Measurements from ENCODE around the gene BANK1.
A peak's percentile ranks its signal among the peaks of the same experiment; 100 is the strongest.

The BANK1 gene

DNA sequence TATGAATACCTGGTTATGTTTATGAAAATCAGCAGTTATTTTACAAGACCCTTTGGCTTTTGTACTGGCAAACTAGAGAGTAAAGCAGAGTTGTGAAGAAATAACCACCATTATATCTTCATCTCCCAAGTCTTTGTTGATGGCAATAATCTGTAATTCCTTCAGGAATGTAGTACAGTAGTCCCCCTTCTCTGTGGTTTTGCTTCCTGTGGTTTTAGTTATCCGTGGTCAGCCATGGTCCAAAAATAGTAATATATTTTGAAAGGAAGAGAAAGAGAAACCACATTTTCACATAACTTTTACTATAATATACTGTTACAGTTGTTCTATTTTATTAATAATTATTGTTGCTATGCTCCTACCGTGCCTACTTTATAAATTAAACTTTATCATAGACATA, 27.8 kb downstream of the BANK1 start:
- DNase-seq, result no peak

DNA sequence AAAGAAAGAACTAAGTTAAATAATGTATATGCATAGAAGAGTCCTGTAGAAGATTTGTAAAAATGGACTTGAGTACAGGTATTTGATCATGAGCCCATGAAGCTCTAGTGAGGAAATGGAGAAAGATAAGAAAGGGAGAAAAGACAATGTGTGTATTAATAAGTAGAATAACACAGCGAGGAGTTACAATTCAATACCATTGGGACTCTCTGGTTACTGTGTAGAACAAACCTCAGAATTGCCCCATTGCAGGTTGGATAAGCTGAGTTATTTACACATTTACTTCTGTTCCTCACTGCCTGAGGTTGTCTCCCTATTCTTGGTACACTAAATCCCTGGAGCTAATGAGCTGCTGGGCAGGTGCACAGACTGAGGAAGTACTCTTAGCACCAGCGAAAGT, 33.3 kb downstream of the BANK1 start:
- no peak for DNase-seq

DNA sequence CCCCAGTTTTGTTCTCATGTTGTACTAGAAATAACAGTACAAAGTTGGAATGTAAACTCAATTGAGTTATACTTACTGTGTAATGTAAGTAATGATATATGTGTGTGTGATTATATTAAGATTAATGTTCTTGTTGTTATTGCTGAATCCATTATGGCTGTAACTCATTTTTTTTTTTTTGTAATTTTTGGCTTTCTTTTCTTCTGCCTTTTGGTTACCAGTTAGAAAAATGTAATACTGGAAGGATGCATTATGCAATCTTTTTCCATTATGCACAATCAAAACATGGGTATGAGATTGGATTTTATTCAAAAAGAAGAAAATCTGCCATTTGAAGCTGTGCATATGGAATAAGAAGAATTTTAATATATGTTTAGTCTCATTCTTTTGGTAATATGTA, 34.0 kb downstream of the BANK1 start:
- no peak for DNase-seq

DNA sequence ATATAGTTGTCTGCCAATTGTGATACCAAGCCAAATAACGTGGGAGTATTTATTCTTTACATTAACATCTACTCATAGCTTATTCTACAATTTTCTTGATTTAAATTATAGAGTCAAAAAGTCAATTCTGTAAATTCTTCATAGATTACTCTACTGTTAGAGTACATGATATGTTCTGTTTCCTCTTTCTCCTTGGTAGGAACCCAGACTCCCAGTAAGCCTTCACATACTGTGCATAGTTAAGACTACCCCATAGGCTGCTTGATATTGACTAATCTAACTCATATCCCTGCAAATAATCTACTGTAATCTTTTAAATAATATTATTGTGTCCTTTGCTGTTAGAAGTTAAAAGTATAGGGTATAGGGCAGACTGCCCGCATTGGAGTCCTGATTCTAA, 35.4 kb downstream of the BANK1 start:
- no peak for DNase-seq

DNA sequence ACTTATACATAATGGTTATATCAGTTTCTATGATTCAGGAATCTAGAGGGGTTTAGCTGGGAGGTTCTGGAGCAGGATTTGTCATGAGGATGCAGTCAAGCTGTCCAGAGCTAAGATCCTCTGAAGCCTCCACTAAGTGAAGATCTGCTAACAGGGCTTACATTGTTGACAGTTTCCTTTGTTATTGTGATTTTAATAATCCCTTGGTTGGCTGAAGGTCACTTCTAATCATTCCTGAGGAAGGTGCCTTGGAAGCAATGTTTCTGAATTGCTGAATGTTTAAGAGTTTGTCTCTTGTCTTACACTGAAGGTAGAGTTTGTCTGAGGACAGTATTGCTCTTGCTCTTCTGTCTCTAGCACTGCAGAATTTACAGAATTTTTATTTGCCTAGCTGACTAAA, 41.3 kb downstream of the BANK1 start:
- DNase-seq, result no peak

DNA sequence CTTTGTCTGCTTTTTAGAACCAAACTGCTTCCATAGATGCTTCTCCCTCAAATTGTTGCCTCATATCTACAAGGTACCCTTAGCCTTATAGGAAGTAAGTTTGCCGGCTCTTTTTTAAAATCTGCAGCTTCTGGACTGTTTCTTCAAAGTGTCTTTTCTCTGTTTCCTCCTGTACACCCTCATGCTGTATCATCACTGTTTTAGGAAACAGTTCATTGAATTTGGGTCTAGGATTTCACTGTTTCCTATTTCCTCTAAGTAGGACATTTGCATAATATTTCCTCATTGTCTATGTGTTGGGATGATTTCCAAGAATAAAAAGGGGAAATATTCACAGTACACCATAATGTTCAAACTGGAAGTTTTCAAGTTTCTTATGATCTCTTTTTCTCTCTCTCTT, 43.0 kb downstream of the BANK1 start:
- no peak for DNase-seq

DNA sequence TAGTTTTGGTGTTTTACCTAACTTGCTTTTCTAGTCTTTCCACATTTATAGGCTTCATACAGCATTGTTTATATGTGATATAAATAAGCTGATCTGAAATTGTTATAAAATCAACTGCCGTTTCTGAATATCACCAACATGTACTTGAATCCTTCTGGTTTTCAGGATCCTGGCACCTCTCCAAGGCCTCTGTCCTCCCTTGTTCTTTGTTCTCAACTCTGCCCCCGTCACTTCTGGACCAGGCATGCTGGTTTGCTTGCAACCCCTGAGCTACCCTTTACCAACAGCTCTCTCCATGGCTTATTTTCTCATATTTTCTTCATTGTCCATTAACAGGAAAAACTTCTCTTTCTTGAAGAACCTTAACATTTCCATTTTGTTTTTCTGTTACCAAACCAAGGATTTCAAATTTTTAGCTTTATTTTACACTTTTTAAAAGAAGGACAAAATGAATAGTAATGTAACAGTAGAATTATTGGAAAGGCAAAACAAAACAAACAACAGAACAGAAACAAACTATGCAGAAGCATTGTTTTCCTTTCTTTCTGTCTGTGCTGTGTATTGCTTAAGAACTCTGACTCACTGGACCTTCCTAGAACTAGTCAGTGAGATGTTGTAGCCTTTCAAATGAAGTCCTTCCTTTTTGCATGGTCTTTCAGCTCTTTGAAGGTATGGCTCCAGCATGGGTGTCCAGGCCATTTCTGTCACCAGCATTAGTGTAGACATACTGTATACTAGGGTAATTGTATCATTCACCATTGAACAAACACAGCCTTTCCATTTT, 44.8 kb downstream of the BANK1 start:
- peak; percentile 84 for DNase-seq

DNA sequence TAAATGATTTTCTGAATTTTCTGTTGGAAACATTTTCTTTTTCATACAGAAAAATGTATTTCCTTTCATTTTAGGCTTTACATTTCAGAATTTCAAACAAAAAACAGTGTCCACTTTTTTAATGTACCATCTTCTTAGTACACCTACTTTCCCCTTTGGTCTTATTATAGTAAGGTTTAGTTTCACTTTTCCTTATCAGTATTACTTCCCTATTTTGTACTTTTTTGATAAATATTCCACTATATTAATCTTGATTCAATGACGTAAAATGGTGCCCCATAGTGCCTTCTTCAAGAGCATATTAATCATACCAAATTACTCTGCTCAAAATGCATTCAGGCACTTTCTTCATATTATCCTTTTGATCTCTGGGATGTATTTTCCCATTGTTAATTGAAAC, 52.5 kb downstream of the BANK1 start:
- DNase-seq, result no peak

DNA sequence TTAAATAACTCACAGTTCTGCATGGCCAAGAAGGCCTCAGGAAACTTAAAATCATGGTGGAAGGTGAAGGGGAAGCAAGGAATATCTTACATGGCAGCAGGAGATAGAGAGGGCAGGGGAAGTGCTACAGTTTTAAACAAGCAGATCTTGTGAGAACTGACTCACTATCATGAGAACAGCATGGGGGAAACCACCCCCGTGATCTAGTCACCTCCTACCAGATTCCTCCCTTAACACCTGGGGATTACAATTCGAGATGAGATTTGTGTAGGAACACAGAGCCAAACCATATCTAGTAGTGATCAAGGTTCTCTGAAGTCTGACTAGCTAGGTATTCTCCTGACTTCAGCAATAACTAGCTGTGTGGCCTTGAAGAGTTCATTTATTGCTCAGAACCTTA, 56.0 kb downstream of the BANK1 start:
- no peak for DNase-seq

DNA sequence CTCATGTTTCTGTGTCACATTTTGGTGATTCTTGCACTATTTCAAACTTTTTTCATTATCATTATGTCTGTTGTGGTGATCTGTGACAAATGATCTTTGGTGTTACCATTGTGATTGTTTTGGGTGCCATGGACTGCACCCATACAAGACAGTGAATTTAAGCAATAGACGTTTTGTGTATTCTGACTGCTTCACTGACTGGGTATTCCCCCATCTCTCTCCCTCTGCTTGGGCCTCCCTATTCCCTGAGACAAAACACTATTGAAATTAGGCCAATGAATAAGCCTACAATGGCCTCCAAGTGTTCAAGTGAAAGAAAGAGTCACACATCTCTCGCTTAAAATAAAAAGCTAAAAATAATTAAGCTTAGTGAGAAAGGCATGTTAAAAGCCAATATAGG, 60.2 kb downstream of the BANK1 start:
- DNase-seq, result no peak

DNA sequence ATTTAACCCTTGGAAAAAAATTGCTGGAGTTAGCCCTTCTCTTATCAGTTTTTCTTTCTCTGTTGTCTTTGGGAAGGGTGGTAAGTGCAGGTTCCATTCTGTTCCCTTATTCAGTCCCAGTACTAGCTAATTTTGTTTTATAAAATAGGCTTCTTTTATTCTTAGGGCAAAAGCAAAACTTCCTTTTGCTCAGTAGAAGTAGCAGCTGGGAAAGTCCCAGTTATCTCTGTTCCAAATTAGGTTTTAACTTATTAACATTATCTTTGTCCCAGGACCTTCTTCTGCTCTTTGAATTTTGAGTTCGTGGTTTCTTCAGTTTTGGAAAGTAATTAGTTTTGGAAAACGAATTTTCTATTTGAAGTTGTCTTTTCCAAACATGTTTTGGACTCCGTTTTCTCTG, 61.1 kb downstream of the BANK1 start:
- no peak for DNase-seq

DNA sequence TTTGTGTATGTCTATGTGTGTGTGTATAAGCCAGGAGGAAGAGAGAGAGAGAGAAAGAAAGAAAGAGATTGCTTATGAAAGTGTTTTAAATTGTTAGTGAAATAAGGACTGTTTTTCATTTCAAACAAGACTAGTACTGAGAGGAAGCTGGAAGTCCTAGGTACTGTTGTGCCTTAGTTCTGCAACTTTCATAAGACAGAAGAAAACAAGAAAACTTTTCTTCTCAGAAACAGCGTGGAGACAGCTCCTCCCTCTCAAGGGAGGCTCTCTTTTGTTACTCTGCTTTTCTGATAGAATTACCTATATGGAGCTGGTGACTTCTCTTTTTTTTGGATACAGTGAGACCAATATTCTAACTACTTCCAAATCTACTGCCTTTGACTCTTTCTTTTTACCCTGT, 62.5 kb downstream of the BANK1 start:
- no peak for DNase-seq

DNA sequence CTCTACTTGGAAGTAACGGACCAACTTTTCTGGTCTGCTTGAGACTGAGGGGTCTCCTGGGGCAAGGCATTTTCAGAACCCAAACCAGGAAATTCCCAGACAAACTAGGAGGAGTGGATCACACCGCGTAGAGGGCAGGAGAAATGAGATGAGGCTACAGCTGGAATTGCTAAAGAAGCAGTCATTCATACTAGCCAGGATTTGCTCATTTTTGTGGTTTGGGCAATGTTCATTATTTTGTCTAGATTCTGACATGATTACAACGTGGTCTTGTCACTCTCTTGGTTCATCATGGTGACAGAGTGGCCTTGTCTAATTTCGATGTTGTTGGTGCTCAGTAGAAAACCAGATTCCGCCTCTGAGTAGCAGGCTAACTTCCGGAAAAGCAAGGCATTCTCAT, 63.2 kb downstream of the BANK1 start:
- no peak for DNase-seq

DNA sequence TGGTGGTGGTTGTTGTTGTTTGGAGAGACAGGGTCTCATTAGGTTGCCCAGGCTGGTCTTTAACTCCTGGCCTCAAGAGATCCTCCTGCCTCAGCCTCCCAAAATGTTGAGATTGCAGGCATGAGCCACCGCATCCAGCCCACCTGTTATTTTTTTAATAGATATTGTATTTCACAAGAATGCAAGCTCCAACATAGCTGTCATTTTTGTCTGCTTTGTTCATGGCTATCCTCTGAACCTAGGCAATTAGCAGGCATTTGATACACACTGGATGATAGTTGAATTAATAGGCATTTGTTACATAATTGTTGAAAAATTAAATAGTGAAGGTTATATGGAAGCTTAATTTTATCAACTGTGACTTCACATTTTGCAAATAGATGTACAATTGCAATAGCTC, 64.7 kb downstream of the BANK1 start:
- no peak for DNase-seq

DNA sequence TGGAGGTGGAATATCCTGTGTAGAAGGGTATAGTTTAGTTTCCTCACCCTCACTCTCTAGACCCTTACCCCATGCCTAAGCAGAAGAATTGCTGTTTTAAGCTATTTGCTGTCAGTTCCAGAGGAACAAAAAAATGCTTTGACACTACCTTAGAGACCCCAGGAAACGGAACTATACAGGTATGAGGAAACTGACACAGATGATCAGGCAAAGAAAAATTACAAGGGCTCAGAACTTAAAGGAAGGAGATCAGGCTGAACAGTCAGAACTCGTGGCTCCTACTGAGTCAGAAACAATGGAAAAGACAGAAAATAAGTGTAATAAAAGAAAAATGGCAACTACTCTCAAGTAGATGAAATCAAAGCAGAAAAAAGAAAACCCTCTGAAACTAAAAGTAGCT, 65.6 kb downstream of the BANK1 start:
- no peak for DNase-seq

DNA sequence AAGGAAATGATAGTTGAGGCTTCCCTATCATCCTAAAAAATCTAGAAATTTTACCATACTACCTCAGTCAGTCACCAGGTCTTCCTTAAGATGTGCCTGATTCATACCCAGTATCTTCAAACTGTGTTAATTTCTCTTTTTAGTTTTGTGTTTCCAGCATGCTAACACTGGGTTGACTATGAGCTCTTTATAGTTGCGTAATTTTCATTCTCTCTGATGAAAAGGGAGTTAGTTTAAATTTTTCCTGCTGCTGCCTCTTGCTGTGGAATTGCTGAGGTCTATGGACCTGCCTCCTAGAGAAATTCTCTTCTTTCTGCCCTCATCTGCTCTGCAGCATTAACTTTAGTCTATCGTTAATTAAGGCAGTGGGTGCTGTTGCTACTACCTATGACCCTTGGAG, 66.6 kb downstream of the BANK1 start:
- DNase-seq, result no peak

DNA sequence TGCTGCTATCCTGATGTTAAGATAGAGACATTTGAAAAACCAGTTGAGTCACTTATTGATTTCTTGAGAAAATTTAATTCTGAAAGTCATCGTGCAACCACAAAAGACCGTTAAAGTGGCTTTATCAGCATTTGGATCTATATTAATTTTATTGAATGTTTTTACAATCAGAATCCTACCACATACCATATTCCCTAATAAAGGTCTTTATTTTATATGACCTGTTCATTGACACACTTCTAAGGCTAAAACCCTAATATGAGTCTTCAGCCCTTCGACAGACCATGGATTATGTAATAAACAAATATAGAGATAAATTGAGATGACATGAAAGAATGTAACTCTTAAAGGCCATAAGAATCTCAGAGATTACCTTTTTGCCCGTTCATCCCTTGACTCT, 68.1 kb downstream of the BANK1 start:
- DNase-seq, result no peak

DNA sequence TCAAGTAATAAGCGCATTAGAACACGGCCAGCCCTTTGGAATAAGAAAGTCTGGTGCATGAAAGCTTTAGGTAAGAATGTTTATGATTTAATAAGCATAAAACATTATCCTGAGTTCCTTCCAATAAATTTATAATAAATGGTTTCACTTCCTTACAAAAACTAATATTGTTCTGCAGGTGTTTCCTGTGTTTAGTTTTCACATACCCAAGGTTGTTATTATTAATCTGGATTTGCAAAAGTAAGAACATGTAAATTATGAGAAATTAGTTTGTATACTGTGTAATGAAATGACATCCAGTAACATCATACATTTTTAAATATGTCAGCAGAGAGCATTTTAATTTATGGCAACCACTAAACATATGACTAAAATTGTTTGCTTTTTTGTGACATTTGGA, 72.1 kb downstream of the BANK1 start:
- no peak for DNase-seq

DNA sequence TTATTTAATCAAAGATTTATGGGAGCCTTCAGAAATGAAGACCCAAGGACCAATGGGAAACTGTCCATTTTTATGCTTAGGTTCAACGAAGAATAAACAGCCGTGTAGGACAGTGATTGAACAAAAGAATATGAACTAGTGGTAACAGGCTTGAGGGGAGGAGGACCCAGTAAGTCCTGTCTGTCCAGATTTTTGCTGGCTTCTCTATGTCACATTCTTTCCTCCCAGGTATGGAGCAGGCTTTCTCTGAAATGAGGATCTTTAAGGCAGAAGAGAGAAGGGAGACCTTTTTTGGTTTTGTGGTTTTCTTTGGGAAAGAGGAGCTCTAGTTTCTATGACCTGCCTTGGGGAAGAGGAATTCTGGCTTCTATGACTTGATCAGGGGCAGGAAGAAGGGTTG, 74.1 kb downstream of the BANK1 start:
- no peak for DNase-seq

DNA sequence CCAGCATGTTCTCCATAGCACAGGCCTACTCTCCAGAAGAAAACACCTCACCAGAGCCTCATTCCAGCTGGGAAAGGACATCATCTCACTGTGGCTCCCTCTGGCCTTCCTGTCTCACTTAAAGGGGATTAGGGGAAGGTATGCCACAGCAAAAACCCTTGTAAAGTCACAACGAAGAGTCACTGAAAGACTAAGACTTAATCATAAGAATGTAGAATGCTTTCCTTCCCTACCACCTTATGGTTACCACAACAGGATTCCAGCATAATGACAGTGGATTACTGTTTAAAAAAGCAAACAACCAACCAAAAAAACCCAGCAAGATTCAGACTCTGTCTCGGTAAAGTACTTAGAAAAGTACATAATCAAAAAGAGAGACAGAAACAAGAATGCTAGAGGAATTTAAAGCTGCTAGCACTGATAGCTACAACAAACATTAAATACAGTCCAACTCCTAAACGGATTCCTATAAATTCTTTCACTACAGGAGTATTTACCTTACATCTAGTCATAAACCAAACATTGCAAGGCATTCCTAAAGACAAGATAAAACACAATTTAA, 75.1 kb downstream of the BANK1 start:
- DNase-seq, result no peak

DNA sequence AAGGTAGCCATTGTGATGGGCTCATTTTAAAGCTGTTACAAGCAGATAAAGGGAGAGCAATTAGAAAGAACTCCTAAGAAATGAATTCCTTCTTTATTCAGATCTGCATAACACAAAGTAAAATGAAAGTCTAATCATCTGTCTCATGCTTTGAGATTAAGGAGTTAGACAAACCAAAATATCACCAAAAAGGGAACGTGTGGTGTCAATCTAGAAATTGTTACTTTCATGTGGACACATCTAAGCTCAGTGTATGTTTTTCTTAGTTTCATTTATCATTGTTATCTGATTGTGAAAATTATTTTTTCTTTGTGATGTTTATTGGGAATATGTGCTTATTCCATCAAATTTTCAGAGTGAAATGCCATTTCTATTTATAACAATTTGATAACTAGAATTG, 80.3 kb downstream of the BANK1 start:
- no peak for DNase-seq

DNA sequence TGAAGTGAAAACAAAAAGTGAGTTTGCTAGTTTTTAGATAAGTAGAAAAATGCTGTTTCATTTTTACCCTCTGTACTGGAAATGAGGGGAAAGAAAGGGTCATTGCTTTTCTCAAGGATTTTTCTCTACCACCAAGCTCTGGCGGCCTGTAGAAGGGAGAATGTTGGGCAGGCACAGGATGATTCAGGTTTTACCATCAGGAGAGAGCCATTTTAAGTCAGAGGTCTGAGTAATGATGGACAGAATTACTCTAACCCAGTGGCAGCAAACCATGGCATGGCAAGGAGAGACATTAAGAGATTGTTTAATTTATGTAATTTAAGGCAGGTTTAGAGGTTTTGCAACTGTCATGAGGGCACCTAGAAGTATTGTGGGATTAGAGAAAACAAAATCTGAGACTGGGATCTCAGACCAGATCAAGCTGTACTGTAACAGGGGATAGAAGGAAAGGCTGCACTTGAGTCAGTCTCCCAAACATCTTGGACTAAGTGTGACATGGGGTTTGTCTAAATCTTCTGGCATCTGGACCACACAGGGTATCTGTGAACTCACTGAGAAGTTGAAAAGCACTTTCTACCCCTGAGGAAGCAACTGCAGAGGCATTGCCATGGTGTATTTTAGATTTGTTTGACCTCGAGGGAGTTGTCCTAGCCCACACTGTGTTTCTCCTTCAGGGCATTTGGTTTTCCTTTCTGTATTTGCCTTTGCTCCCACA, 81.6 kb downstream of the BANK1 start:
- no peak for DNase-seq

DNA sequence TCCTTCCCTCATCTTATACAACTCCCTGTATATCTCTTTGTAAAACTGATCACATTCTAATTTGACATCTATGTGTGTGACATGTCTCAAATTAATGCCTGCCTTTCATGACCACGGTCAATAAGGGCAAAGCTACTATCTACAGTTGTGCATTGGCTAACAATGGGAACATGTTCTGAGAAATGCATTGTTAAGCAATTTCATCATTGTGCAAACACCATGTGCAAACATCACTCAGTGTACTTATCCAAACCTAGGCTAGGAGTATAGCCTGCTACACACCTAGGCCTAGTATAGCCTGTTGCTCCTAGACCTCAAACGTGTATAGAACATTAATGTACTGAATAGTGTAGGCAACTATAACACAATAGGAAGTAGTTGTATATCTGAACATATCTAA, 95.0 kb downstream of the BANK1 start:
- DNase-seq, result peak; percentile 67

DNA sequence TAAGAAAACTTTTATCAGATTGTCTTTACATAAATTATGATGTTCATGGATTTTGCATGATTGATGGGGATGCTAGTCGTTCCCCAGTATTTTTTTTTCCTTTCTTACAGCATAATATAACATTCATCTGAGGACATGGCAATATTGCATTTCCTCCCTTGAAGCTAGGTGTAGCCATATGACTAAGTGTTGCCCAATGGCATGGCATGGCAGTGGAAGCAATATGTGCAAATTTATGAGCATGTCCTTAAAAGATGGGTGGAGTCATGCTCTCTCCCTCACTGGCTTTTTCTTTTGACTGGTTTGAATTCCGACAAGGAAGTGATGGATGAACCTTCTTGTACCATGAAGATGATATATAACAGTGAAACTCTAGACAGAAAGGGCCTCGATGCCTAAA, 96.3 kb downstream of the BANK1 start:
- no peak for DNase-seq

DNA sequence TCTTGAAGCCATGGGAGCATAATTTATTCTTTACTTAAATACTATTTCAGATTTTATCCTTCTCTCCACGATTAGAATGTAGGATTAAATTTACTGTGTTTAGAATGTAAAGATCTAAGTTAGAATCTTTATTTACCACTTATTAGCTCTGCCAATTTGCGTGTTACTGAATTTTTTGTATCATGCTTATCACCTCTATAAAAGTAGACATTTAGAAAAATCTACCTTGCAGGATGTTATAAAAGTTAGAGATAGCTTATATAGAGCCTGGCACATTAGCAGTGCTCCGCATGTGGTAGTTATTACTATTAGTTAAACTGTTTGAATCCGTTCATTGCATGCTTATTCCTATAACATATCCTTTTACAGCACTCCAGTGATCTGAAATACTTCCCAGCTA, 97.9 kb downstream of the BANK1 start:
- DNase-seq, result no peak

All from NCI-H69 (cell line).